HG03432 (cell line): Measurements from ENCODE around the gene POLE4.
A peak's percentile ranks its signal among the peaks of the same experiment; 100 is the strongest.

Experiments used
- ATAC-seq: cut with Tn5 transposase; IDR thresholded peaks from one replicate; pipeline ENCODE4 v1.9.1; 2021; ENCODE audit warnings: mild to moderate bottlenecking, moderate library complexity; ENCODE audit not compliant: unreplicated experiment

Gene POLE4

GRCh38 chr2:74958274-74959105, at the start of gene POLE4:
Gene POLE4 (plus strand): TSS chr2:74958643. CDS start chr2:74958680, 37 bp downstream.
- peak; percentile 95 for ATAC-seq

- no peak for ATAC-seq
These were observed 49.5 kb upstream of the POLE4 start for GRCh38 chr2:74908748-74909444.

GRCh38 chr2:74910245-74910644, 48.2 kb upstream of the POLE4 start:
- ATAC-seq = no peak

- no peak for ATAC-seq
These were observed 47.4 kb upstream of the POLE4 start for GRCh38 chr2:74911061-74911460.

GRCh38 chr2:74915743-74916142, 42.7 kb upstream of the POLE4 start:
- ATAC-seq = peak; percentile 71

GRCh38 chr2:74916394-74916793, 42.0 kb upstream of the POLE4 start:
- ATAC-seq = no peak

- no peak for ATAC-seq
These were observed 40.5 kb upstream of the POLE4 start for GRCh38 chr2:74917702-74918619.

GRCh38 chr2:74919827-74920226, 38.6 kb upstream of the POLE4 start:
- ATAC-seq = peak; percentile 48

GRCh38 chr2:74921236-74921736, 37.2 kb upstream of the POLE4 start:
- ATAC-seq = no peak

GRCh38 chr2:74922592-74923227, 35.7 kb upstream of the POLE4 start:
- ATAC-seq = no peak

- no peak for ATAC-seq
These were observed 33.8 kb upstream of the POLE4 start for GRCh38 chr2:74924463-74925265.

GRCh38 chr2:74925361-74925786, 33.1 kb upstream of the POLE4 start:
- ATAC-seq = no peak

- no peak for ATAC-seq
These were observed 30.8 kb upstream of the POLE4 start for GRCh38 chr2:74927621-74928020.

GRCh38 chr2:74930811-74931486, 27.5 kb upstream of the POLE4 start:
- ATAC-seq = no peak

GRCh38 chr2:74931940-74932339, 26.5 kb upstream of the POLE4 start:
- ATAC-seq = no peak

GRCh38 chr2:74935975-74936391, 22.5 kb upstream of the POLE4 start:
- ATAC-seq = no peak

- ATAC-seq = no peak
These were observed 21.1 kb upstream of the POLE4 start for GRCh38 chr2:74937221-74937880.

GRCh38 chr2:74938264-74938663, 20.2 kb upstream of the POLE4 start:
- no peak for ATAC-seq
